ENCODE measurements around the gene SEZ6.
"Not testable (repeated sequence)": the region's sequence is repeated elsewhere in the genome, so short reads cannot be mapped to it uniquely, and the experiment has no call there.

The SEZ6 gene

GRCh38 chr17:28951428-28951990 lies 54.3 kb downstream of the SEZ6 start, which contains the start of gene PHF12:
Gene PHF12 (minus strand): TSS chr17:28951518. CDS start chr17:28950960, 558 bp downstream.
- peak; percentile 100 for DNase-seq

GRCh38 chr17:28950752-28951427 lies 54.9 kb downstream of the SEZ6 start:
- no peak for DNase-seq

GRCh38 chr17:28950017-28950751 lies 55.6 kb downstream of the SEZ6 start:
- peak; percentile 62 for DNase-seq

- DNase-seq, result peak; percentile 76
These were observed 56.4 kb downstream of the SEZ6 start for GRCh38 chr17:28949185-28950016.

- DNase-seq, result no peak
These were observed 57.0 kb downstream of the SEZ6 start for GRCh38 chr17:28948873-28949184.

- DNase-seq, result no peak
These were observed 57.5 kb downstream of the SEZ6 start for GRCh38 chr17:28948342-28948741.

GRCh38 chr17:28947639-28948038 lies 58.2 kb downstream of the SEZ6 start:
- no peak for DNase-seq

- no peak for DNase-seq
These were observed 59.6 kb downstream of the SEZ6 start for GRCh38 chr17:28946239-28946638.

GRCh38 chr17:28944862-28945741 lies 60.7 kb downstream of the SEZ6 start:
- DNase-seq, result no peak

GRCh38 chr17:28944343-28944742 lies 61.5 kb downstream of the SEZ6 start:
- no peak for DNase-seq

- DNase-seq, result no peak
These were observed 62.9 kb downstream of the SEZ6 start for GRCh38 chr17:28942925-28943324.

GRCh38 chr17:28941251-28941650 lies 64.6 kb downstream of the SEZ6 start:
- DNase-seq, result no peak

- DNase-seq, result peak; percentile 17
These were observed 65.2 kb downstream of the SEZ6 start for GRCh38 chr17:28940675-28941074.

GRCh38 chr17:28940142-28940541 lies 65.7 kb downstream of the SEZ6 start:
- no peak for DNase-seq

GRCh38 chr17:28938552-28938951 lies 67.3 kb downstream of the SEZ6 start:
- no peak for DNase-seq

- DNase-seq, result no peak
These were observed 68.6 kb downstream of the SEZ6 start for GRCh38 chr17:28937044-28937729.

GRCh38 chr17:28935744-28936460 lies 69.9 kb downstream of the SEZ6 start:
- DNase-seq, result no peak

GRCh38 chr17:28934508-28934907 lies 71.3 kb downstream of the SEZ6 start:
- DNase-seq, result not testable (repeated sequence)

GRCh38 chr17:28929787-28930186 lies 76.0 kb downstream of the SEZ6 start:
- no peak for DNase-seq

GRCh38 chr17:28928061-28928460 lies 77.8 kb downstream of the SEZ6 start:
- DNase-seq, result no peak

- DNase-seq, result no peak
These were observed 79.0 kb downstream of the SEZ6 start for GRCh38 chr17:28926786-28927185.
